GM19099 (cell line): ENCODE data around the gene DPP6.

Experiments used
- POLR2A ChIP-seq: IDR thresholded peaks from 3 replicates; pipeline ENCODE4 v1.6.1; 2011; ENCODE audit warnings: low read depth; ENCODE audit not compliant: insufficient read length; ENCODE audit errors: extremely low read depth

Gene DPP6

GRCh38 chr7:154791611-154792010 lies 739.4 kb downstream of the DPP6 start:
- TF ChIP-seq POLR2A = no peak

- no peak for TF ChIP-seq POLR2A
Measured at GRCh38 chr7:154792436-154793055, 740.3 kb downstream of the DPP6 start.

- no peak for TF ChIP-seq POLR2A
Measured at GRCh38 chr7:154794147-154794780, 742.1 kb downstream of the DPP6 start.

GRCh38 chr7:154795014-154795413 lies 742.8 kb downstream of the DPP6 start:
- no peak for TF ChIP-seq POLR2A

GRCh38 chr7:154795437-154795836 lies 743.2 kb downstream of the DPP6 start:
- no peak for TF ChIP-seq POLR2A

- no peak for TF ChIP-seq POLR2A
Measured at GRCh38 chr7:154804449-154804848, 752.3 kb downstream of the DPP6 start.

GRCh38 chr7:154812027-154812426 lies 759.8 kb downstream of the DPP6 start:
- no peak for TF ChIP-seq POLR2A

- no peak for TF ChIP-seq POLR2A
Measured at GRCh38 chr7:154817224-154817896, 765.2 kb downstream of the DPP6 start.

- no peak for TF ChIP-seq POLR2A
Measured at GRCh38 chr7:154827007-154827406, 774.8 kb downstream of the DPP6 start.

GRCh38 chr7:154832557-154833138 lies 780.5 kb downstream of the DPP6 start:
- no peak for TF ChIP-seq POLR2A

GRCh38 chr7:154836021-154836448 lies 783.8 kb downstream of the DPP6 start:
- TF ChIP-seq POLR2A = no peak

GRCh38 chr7:154837087-154837486 lies 784.9 kb downstream of the DPP6 start:
- TF ChIP-seq POLR2A = no peak

GRCh38 chr7:154837622-154838021 lies 785.4 kb downstream of the DPP6 start:
- TF ChIP-seq POLR2A = no peak

GRCh38 chr7:154840086-154840485 lies 787.9 kb downstream of the DPP6 start:
- no peak for TF ChIP-seq POLR2A

GRCh38 chr7:154841731-154842331 lies 789.6 kb downstream of the DPP6 start:
- no peak for TF ChIP-seq POLR2A
